K562 (cell line): Measurements from ENCODE around the gene HOXB3. TPM values are rescaled to one million over a fixed set of nuclear protein-coding genes. Genes with fewer than 3 reads are reported as not detected.

Source experiments
- CREB1 ChIP-seq, 2 experiments: sonication (generic) in 1 of 2; formaldehyde crosslinking in 1 of 2; IDR thresholded peaks; 2 replicates each; pipeline versions ENCODE4 v1.6.1 to v1.8.0; 2012 to 2022; ENCODE audit warnings: inconsistent platforms in 1 of 2, mild to moderate bottlenecking in 1 of 2, missing genetic modification reagents in 1 of 2, moderate library complexity in 1 of 2
- HMG20A ChIP-seq: fragments of 450-650 bp; formaldehyde crosslinking; conservative IDR thresholded peaks from 2 replicates; pipeline ENCODE4 v1.4.0; 2020; ENCODE audit warnings: mild to moderate bottlenecking, mixed read lengths
- MBD2 ChIP-seq: sonication (generic); IDR thresholded peaks from 2 replicates; pipeline ENCODE4 v1.6.1; 2016; ENCODE audit warnings: low read depth, borderline replicate concordance
- MCM5 ChIP-seq: fragments of 450-650 bp; IDR thresholded peaks from 2 replicates; pipeline ENCODE4 v1.6.1; 2016; ENCODE audit warnings: low read depth
- PRPF4 ChIP-seq: fragments of 200-400 bp; formaldehyde crosslinking; IDR thresholded peaks from one replicate; pipeline ENCODE4 v1.6.1; 2017; ENCODE audit warnings: low read length, low read depth, mild to moderate bottlenecking; ENCODE audit not compliant: insufficient read depth, poor library complexity, severe bottlenecking
- RBM22 ChIP-seq: fragments of 200-400 bp; formaldehyde crosslinking; IDR thresholded peaks from 2 replicates; pipeline ENCODE4 v1.6.1; 2018; ENCODE audit warnings: low read length, low read depth; ENCODE audit not compliant: poor library complexity, severe bottlenecking
- SMAD1 ChIP-seq: fragments of 150-350 bp; IDR thresholded peaks from 2 replicates; pipeline ENCODE4 v1.6.1; 2014; ENCODE audit warnings: low read length, low read depth; ENCODE audit not compliant: partially characterized antibody
- SOX6 ChIP-seq: fragments of 450-650 bp; IDR thresholded peaks from 2 replicates; pipeline ENCODE4 v1.6.1; 2014; ENCODE audit warnings: mild to moderate bottlenecking
- SUPT5H ChIP-seq: fragments of 450-650 bp; IDR thresholded peaks from 2 replicates; pipeline ENCODE4 v1.6.1; 2016
- TRIM24 ChIP-seq, 2 experiments: fragments of 450-650 bp; IDR thresholded peaks; 2 replicates each; pipeline ENCODE4 v1.6.1; 2016
- polyA plus RNA-seq, 8 experiments: library from polyadenylated mRNA; depleted of rRNA in 4 of 8; stranded (reverse) in 5 of 8; unstranded in 3 of 8; fragments of >200 nt; fragmentation: Nextera tagmentation in 2 of 8; fragmentation: Illumina TruSeq in 1 of 8; extraction: Ambion mirVana in 2 of 8; extraction: Trizol in 1 of 8; gene quantifications; 2 replicates each; pipeline versions ENCODE4 v1.2.1 to v1.2.3, GENCODE V29; 2011 to 2014; ENCODE audit warnings: inconsistent platforms in 1 of 8, missing spikeins in 1 of 8
- total RNA-seq, 7 experiments: library from RNA; depleted of rRNA in 6 of 7; stranded (reverse); fragments of >200 nt in 6 of 7; fragmentation: Illumina TruSeq in 2 of 7; extraction: Trizol in 2 of 7; gene quantifications; 2 replicates each; pipeline versions ENCODE4 v1.2.1 to v1.2.3, GENCODE V29; 2011 to 2021; ENCODE audit warnings: low replicate concordance in 1 of 7
- TF ChIP-seq, protein P1 (sequence below): fragments of 450-650 bp; IDR thresholded peaks from 2 replicates; pipeline ENCODE4 v1.6.1; 2016; ENCODE audit warnings: mild to moderate bottlenecking, moderate library complexity
- TF ChIP-seq, protein P2 (sequence below): fragments of 250-450 bp; sonication (Bioruptor Pico); IDR thresholded peaks from 2 replicates; pipeline ENCODE4 v1.5.0; 2021; ENCODE audit warnings: mild to moderate bottlenecking, borderline replicate concordance

Gene HOXB3
- total and polyA plus RNA-seq, 9 of the 15 experiments (the other 6 are each of a cell fraction or from before 2014, with no cell fraction given) = 2.4 to 41.3 (median 20.2) TPM

DNA sequence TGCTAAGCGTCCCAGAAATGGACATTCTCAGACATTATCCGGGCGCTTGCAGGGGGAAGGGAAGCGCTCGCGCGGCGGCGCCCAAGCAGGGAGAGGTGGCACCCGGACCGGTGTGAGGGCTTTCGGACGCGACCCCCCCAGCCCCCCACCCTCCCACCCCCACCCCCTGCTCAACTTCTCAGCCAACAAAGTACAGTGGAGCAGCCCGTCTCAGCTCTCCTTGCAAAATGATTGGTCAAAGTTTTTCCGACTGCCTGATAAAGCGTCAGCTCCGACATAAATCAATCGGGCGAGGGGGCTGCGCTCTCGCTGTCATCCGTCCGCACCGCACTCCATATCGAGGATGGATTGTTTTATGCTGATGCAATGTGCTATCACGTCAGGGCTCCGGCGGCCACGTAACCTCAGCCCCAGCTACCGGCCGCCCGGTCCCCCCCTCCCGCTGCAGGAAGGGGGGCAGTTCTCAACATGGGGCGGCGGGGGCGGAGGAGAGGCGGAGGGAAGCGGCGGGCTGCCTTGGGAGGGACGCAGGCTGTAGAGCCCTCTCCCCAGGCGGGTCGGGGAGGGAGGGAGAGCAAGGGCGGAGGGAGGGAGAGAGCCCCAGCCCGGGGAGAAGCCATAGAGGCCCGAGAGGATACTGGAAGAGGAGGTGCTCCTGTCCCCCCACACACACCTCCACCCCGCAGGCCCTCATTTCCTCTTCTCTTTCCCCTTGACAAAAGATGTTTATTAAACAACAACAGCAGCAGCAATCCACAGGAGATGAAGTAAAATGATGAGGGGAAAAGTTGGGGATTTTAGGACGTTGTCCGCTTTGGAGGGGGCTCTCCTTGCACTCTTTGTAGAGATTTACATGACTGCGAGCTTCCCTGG lies 36.4 kb upstream of the HOXB3 start, which contains the start of gene HOXB9 (continued):
- TF ChIP-seq, protein P1, sequence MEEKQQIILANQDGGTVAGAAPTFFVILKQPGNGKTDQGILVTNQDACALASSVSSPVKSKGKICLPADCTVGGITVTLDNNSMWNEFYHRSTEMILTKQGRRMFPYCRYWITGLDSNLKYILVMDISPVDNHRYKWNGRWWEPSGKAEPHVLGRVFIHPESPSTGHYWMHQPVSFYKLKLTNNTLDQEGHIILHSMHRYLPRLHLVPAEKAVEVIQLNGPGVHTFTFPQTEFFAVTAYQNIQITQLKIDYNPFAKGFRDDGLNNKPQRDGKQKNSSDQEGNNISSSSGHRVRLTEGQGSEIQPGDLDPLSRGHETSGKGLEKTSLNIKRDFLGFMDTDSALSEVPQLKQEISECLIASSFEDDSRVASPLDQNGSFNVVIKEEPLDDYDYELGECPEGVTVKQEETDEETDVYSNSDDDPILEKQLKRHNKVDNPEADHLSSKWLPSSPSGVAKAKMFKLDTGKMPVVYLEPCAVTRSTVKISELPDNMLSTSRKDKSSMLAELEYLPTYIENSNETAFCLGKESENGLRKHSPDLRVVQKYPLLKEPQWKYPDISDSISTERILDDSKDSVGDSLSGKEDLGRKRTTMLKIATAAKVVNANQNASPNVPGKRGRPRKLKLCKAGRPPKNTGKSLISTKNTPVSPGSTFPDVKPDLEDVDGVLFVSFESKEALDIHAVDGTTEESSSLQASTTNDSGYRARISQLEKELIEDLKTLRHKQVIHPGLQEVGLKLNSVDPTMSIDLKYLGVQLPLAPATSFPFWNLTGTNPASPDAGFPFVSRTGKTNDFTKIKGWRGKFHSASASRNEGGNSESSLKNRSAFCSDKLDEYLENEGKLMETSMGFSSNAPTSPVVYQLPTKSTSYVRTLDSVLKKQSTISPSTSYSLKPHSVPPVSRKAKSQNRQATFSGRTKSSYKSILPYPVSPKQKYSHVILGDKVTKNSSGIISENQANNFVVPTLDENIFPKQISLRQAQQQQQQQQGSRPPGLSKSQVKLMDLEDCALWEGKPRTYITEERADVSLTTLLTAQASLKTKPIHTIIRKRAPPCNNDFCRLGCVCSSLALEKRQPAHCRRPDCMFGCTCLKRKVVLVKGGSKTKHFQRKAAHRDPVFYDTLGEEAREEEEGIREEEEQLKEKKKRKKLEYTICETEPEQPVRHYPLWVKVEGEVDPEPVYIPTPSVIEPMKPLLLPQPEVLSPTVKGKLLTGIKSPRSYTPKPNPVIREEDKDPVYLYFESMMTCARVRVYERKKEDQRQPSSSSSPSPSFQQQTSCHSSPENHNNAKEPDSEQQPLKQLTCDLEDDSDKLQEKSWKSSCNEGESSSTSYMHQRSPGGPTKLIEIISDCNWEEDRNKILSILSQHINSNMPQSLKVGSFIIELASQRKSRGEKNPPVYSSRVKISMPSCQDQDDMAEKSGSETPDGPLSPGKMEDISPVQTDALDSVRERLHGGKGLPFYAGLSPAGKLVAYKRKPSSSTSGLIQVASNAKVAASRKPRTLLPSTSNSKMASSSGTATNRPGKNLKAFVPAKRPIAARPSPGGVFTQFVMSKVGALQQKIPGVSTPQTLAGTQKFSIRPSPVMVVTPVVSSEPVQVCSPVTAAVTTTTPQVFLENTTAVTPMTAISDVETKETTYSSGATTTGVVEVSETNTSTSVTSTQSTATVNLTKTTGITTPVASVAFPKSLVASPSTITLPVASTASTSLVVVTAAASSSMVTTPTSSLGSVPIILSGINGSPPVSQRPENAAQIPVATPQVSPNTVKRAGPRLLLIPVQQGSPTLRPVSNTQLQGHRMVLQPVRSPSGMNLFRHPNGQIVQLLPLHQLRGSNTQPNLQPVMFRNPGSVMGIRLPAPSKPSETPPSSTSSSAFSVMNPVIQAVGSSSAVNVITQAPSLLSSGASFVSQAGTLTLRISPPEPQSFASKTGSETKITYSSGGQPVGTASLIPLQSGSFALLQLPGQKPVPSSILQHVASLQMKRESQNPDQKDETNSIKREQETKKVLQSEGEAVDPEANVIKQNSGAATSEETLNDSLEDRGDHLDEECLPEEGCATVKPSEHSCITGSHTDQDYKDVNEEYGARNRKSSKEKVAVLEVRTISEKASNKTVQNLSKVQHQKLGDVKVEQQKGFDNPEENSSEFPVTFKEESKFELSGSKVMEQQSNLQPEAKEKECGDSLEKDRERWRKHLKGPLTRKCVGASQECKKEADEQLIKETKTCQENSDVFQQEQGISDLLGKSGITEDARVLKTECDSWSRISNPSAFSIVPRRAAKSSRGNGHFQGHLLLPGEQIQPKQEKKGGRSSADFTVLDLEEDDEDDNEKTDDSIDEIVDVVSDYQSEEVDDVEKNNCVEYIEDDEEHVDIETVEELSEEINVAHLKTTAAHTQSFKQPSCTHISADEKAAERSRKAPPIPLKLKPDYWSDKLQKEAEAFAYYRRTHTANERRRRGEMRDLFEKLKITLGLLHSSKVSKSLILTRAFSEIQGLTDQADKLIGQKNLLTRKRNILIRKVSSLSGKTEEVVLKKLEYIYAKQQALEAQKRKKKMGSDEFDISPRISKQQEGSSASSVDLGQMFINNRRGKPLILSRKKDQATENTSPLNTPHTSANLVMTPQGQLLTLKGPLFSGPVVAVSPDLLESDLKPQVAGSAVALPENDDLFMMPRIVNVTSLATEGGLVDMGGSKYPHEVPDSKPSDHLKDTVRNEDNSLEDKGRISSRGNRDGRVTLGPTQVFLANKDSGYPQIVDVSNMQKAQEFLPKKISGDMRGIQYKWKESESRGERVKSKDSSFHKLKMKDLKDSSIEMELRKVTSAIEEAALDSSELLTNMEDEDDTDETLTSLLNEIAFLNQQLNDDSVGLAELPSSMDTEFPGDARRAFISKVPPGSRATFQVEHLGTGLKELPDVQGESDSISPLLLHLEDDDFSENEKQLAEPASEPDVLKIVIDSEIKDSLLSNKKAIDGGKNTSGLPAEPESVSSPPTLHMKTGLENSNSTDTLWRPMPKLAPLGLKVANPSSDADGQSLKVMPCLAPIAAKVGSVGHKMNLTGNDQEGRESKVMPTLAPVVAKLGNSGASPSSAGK = no peak
- TF ChIP-seq SMAD1 (peak; percentile 25), TRIM24 (IDR thresholded peaks at IDR 0.05) (peak; percentile 25 to 71; a peak in 2 of 4 replicates), CREB1 (IDR thresholded peaks at IDR 0.05) (peak; percentile 95), CREB1 (CRISPR knock-in tag; IDR thresholded peaks at IDR 0.05) (peak; percentile 93), RBM22 (no peak), MCM5 (no peak), HMG20A (CRISPR knock-in tag) (no peak; the same call in 1 of the 2 replicates), SUPT5H (peak; percentile 83), SOX6 (peak; percentile 94), MBD2 (no peak), PRPF4 (no peak)
- TF ChIP-seq, protein P2, sequence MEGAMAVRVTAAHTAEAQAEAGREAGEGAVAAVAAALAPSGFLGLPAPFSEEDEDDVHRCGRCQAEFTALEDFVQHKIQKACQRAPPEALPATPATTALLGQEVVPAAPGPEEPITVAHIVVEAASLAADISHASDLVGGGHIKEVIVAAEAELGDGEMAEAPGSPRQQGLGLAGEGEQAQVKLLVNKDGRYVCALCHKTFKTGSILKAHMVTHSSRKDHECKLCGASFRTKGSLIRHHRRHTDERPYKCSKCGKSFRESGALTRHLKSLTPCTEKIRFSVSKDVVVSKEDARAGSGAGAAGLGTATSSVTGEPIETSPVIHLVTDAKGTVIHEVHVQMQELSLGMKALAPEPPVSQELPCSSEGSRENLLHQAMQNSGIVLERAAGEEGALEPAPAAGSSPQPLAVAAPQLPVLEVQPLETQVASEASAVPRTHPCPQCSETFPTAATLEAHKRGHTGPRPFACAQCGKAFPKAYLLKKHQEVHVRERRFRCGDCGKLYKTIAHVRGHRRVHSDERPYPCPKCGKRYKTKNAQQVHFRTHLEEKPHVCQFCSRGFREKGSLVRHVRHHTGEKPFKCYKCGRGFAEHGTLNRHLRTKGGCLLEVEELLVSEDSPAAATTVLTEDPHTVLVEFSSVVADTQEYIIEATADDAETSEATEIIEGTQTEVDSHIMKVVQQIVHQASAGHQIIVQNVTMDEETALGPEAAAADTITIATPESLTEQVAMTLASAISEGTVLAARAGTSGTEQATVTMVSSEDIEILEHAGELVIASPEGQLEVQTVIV = no peak
